Mammary epithelial cell (primary cell): ENCODE measurements around the gene HOXD13.
A peak's percentile ranks its signal among the peaks of the same experiment; 100 is the strongest.

Experiments used
- CTCF ChIP-seq, 2 donors: IDR thresholded peaks in 1 of 2; conservative IDR thresholded peaks in 1 of 2; 2 replicates each; pipeline ENCODE4 v1.5.1; 2011 to 2012; ENCODE audit warnings: inconsistent platforms in 2 of 2, low read length in 2 of 2, mild to moderate bottlenecking in 2 of 2, control low read depth in 1 of 2, low read depth in 1 of 2; ENCODE audit not compliant: insufficient read depth in 1 of 2; ENCODE audit errors: extremely low read depth in 1 of 2
- EZH2 ChIP-seq: IDR thresholded peaks from 2 replicates; pipeline ENCODE4 v1.6.1; 2012; ENCODE audit warnings: low read length, inconsistent platforms, borderline replicate concordance

GRCh38 chr2:176114930-176115625 lies 22.6 kb downstream of the HOXD13 start:
- TF ChIP-seq CTCF (conservative IDR thresholded peaks at IDR 0.05 in 1 of 2, IDR thresholded peaks at IDR 0.05 in 1 of 2; ENCODE audit: extremely low read depth in 1 of 2, insufficient read depth in 1 of 2, low read depth in 1 of 2, low read length in 2 of 2) (no peak), EZH2 (peak; percentile 92)
